ENCODE results near the gene PDCD6IP.

- peak; percentile 79 for TF ChIP-seq CTCF (IDR thresholded peaks at IDR 0.05; ENCODE audit: insufficient read depth, low read depth, low read length)
- TF ChIP-seq EZH2 (IDR thresholded peaks at IDR 0.05; ENCODE audit: insufficient read depth, low read length) = no peak
Measured at GRCh38 chr3:33787328-33788009, 11.0 kb upstream of the PDCD6IP start.

Measured in astrocyte (in vitro differentiated cells and primary cell).